ENCODE results near the gene KCNG2.
A peak's percentile ranks its signal among the peaks of the same experiment; 100 is the strongest.

The KCNG2 gene

DNA sequence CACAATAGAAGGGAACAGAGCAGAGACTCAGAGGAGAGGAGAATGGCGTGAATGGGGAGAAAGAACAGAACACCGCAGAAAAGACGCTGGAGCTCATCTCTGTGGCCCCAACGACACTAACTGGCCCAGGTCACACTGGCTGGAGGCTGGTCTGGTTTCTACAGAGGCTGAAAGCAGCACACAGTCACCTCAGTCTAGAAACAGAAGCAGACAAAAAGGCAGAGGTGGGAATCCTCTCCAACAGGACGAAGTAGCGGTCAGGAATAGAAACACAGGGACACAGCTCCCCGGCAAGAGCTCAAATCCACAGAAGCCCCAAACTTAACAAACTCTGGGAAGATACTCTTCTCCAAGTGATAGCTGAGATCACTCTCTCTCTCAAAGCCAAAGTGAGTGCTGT is 144.5 kb downstream of the KCNG2 start:
- Histone ChIP-seq H3K4me1 (ENCODE audit: control insufficient read depth, insufficient read depth, low read length) (peaks cover 11% of the 10 kb centered on the region; the same call in 1 of the 2 replicates), H3K9me3 (ENCODE audit: control insufficient read depth, insufficient read depth, low read depth, low read length) (no peaks in the 10 kb centered on the region), H3K36me3 (ENCODE audit: control insufficient read depth in 2 of 2, insufficient read depth in 1 of 2, low read length in 2 of 2) (peaks cover 10 to 38% of the 10 kb centered on the region in 2 experiments), H3K27ac (ENCODE audit: extremely low read depth, low read depth, low read length) (no peak overlapping the region), H3K4me3 (ENCODE audit: low read depth, low read length) (no peak overlapping the region)
- TF ChIP-seq ZNF521 (tag by site-specific recombination; IDR thresholded peaks at IDR 0.05) (no peak), ZNF221 (tag by site-specific recombination; IDR thresholded peaks at IDR 0.05; ENCODE audit: borderline replicate concordance) (no peak), KLF8 (tag by site-specific recombination; IDR thresholded peaks at IDR 0.05) (no peak), ZNF621 (tag by site-specific recombination; IDR thresholded peaks at IDR 0.05) (no peak), SCRT1 (tag by site-specific recombination; IDR thresholded peaks at IDR 0.05; ENCODE audit: borderline replicate concordance) (no peak), ZNF664 (tag by site-specific recombination; IDR thresholded peaks at IDR 0.05) (no peak), ZNF600 (tag by site-specific recombination; IDR thresholded peaks at IDR 0.05) (no peak), ZNF239 (tag by site-specific recombination; IDR thresholded peaks at IDR 0.05) (no peak), ZNF48 (tag by site-specific recombination; IDR thresholded peaks at IDR 0.05) (no peak), ZNF473 (tag by site-specific recombination; IDR thresholded peaks at IDR 0.05) (no peak), ZNF426 (tag by site-specific recombination; IDR thresholded peaks at IDR 0.05) (no peak), GLI4 (tag by site-specific recombination; IDR thresholded peaks at IDR 0.05) (no peak)
- TF ChIP-seq, protein P1, sequence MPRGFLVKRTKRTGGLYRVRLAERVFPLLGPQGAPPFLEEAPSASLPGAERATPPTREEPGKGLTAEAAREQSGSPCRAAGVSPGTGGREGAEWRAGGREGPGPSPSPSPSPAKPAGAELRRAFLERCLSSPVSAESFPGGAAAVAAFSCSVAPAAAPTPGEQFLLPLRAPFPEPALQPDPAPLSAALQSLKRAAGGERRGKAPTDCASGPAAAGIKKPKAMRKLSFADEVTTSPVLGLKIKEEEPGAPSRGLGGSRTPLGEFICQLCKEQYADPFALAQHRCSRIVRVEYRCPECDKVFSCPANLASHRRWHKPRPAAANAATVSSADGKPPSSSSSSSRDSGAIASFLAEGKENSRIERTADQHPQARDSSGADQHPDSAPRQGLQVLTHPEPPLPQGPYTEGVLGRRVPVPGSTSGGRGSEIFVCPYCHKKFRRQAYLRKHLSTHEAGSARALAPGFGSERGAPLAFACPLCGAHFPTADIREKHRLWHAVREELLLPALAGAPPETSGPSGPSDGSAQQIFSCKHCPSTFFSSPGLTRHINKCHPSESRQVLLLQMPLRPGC (tag by site-specific recombination; IDR thresholded peaks at IDR 0.05), result no peak
- TF ChIP-seq, protein P2, sequence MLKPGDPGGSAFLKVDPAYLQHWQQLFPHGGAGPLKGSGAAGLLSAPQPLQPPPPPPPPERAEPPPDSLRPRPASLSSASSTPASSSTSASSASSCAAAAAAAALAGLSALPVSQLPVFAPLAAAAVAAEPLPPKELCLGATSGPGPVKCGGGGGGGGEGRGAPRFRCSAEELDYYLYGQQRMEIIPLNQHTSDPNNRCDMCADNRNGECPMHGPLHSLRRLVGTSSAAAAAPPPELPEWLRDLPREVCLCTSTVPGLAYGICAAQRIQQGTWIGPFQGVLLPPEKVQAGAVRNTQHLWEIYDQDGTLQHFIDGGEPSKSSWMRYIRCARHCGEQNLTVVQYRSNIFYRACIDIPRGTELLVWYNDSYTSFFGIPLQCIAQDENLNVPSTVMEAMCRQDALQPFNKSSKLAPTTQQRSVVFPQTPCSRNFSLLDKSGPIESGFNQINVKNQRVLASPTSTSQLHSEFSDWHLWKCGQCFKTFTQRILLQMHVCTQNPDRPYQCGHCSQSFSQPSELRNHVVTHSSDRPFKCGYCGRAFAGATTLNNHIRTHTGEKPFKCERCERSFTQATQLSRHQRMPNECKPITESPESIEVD (tag by site-specific recombination; IDR thresholded peaks at IDR 0.05), result no peak
- TF ChIP-seq, protein P3, sequence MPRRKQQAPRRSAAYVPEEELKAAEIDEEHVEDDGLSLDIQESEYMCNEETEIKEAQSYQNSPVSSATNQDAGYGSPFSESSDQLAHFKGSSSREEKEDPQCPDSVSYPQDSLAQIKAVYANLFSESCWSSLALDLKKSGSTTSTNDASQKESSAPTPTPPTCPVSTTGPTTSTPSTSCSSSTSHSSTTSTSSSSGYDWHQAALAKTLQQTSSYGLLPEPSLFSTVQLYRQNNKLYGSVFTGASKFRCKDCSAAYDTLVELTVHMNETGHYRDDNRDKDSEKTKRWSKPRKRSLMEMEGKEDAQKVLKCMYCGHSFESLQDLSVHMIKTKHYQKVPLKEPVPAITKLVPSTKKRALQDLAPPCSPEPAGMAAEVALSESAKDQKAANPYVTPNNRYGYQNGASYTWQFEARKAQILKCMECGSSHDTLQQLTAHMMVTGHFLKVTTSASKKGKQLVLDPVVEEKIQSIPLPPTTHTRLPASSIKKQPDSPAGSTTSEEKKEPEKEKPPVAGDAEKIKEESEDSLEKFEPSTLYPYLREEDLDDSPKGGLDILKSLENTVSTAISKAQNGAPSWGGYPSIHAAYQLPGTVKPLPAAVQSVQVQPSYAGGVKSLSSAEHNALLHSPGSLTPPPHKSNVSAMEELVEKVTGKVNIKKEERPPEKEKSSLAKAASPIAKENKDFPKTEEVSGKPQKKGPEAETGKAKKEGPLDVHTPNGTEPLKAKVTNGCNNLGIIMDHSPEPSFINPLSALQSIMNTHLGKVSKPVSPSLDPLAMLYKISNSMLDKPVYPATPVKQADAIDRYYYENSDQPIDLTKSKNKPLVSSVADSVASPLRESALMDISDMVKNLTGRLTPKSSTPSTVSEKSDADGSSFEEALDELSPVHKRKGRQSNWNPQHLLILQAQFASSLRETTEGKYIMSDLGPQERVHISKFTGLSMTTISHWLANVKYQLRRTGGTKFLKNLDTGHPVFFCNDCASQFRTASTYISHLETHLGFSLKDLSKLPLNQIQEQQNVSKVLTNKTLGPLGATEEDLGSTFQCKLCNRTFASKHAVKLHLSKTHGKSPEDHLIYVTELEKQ (tag by site-specific recombination; IDR thresholded peaks at IDR 0.05; ENCODE audit: borderline replicate concordance), result no peak
- CTCF ChIA-PET, result interaction anchor here (0.7 kb wide), 1 partner anchor 264 kb away, joined by 3 read pairs; no protein-coding TSS in a partner anchor
- POLR2A ChIA-PET, result interaction anchor here (0.7 kb wide), 1 partner anchor 11 kb away, joined by 3 read pairs; no protein-coding TSS in a partner anchor

DNA sequence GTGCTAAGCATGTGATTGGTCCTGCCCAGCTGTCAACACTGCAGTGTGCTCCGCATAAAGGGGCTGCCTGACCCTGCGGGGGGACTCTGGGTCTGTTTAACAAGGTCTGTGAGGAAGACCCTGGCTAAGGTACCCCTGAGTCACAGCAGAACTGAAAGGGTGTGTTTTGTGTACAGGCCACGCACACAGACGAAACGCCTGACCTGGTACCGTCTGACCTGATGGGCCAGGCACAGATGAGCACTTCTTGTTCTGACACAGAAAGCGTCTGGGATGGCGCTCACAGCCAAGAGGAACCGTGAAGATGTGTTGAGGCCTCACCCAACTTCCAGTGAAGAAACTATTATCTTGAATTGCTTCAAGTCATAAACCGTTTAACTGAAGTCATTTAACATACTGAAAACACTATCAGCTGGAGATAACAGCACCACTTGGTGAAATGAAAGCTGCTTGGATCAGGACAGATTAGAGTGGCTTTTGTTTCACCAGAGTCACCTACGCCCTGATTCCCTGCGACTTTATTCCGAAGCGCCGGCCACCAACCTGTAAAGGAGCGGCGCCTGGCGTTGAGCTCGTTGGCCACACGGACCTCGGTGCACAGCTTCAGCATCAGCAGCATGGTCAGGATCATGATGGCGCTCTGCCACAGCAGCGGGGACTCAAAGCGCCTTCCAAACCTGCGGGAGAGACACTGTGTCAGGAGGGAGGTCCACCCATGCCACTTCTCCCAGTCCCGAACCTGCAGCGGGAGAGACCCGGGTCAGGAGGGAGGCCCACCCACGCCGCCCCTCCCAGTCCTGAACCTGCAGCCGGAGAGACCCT is 145.3 kb downstream of the KCNG2 start:
- H3K4me3 ChIP-seq (ENCODE audit: low read depth, low read length), result no peak overlapping the region
- POLR2A ChIA-PET, result no interaction called here
- peaks cover 10 to 42% of the 10 kb centered on the region in 2 experiments for H3K36me3 ChIP-seq (ENCODE audit: control insufficient read depth in 2 of 2, insufficient read depth in 1 of 2, low read length in 2 of 2)
- CTCF ChIA-PET, result no interaction called here
- no peak overlapping the region for H3K27ac ChIP-seq (ENCODE audit: extremely low read depth, low read depth, low read length)
- peaks cover 11% of the 10 kb centered on the region; the same call in 1 of the 2 replicates for H3K4me1 ChIP-seq (ENCODE audit: control insufficient read depth, insufficient read depth, low read length)
- no peaks in the 10 kb centered on the region for H3K9me3 ChIP-seq (ENCODE audit: control insufficient read depth, insufficient read depth, low read depth, low read length)
- TF ChIP-seq SP7 (tag by site-specific recombination; IDR thresholded peaks at IDR 0.05), result no peak
- no peak for TF ChIP-seq ZNF623 (tag by site-specific recombination; IDR thresholded peaks at IDR 0.05)
- TF ChIP-seq, protein P4, sequence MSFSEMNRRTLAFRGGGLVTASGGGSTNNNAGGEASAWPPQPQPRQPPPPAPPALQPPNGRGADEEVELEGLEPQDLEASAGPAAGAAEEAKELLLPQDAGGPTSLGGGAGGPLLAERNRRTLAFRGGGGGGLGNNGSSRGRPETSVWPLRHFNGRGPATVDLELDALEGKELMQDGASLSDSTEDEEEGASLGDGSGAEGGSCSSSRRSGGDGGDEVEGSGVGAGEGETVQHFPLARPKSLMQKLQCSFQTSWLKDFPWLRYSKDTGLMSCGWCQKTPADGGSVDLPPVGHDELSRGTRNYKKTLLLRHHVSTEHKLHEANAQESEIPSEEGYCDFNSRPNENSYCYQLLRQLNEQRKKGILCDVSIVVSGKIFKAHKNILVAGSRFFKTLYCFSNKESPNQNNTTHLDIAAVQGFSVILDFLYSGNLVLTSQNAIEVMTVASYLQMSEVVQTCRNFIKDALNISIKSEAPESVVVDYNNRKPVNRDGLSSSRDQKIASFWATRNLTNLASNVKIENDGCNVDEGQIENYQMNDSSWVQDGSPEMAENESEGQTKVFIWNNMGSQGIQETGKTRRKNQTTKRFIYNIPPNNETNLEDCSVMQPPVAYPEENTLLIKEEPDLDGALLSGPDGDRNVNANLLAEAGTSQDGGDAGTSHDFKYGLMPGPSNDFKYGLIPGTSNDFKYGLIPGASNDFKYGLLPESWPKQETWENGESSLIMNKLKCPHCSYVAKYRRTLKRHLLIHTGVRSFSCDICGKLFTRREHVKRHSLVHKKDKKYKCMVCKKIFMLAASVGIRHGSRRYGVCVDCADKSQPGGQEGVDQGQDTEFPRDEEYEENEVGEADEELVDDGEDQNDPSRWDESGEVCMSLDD (tag by site-specific recombination; IDR thresholded peaks at IDR 0.05), result no peak
- TF ChIP-seq ZSCAN23 (tag by site-specific recombination; IDR thresholded peaks at IDR 0.05), result no peak
- TF ChIP-seq ZNF157 (tag by site-specific recombination; IDR thresholded peaks at IDR 0.05), result no peak
- 0 out of 2 replicates have a peak, but pooled peaks have one; percentile 25 for TF ChIP-seq ZNF843 (tag by site-specific recombination; IDR thresholded peaks at IDR 0.05)
- TF ChIP-seq ZNF521 (tag by site-specific recombination; IDR thresholded peaks at IDR 0.05), result no peak
- TF ChIP-seq ZNF600 (tag by site-specific recombination; IDR thresholded peaks at IDR 0.05), result 0 out of 2 replicates have a peak, but pooled peaks have one; percentile 12
- TF ChIP-seq ZFP41 (tag by site-specific recombination; IDR thresholded peaks at IDR 0.05; ENCODE audit: borderline replicate concordance), result no peak
- no peak for TF ChIP-seq ZNF664 (tag by site-specific recombination; IDR thresholded peaks at IDR 0.05)
- TF ChIP-seq, protein P2 (tag by site-specific recombination; IDR thresholded peaks at IDR 0.05), result peak; percentile 52
